ENCODE results near the gene CTNNA2.
"Not testable (repeated sequence)": the region's sequence is repeated elsewhere in the genome, so short reads cannot be mapped to it uniquely, and the experiment has no call there.

CTNNA2 gene

GRCh38 chr2:79994161-79994560 lies 481.3 kb downstream of the CTNNA2 start:
- DNase-seq = no peak

GRCh38 chr2:79994965-79995364 lies 482.1 kb downstream of the CTNNA2 start:
- DNase-seq = no peak

- DNase-seq = no peak
Measured at GRCh38 chr2:79996709-79997108, 483.9 kb downstream of the CTNNA2 start.

- no peak for DNase-seq
Measured at GRCh38 chr2:80001701-80002101, 488.9 kb downstream of the CTNNA2 start.

GRCh38 chr2:80002112-80002511 lies 489.3 kb downstream of the CTNNA2 start:
- DNase-seq = no peak

- no peak for DNase-seq
Measured at GRCh38 chr2:80002568-80003157, 489.8 kb downstream of the CTNNA2 start.

- no peak for DNase-seq
Measured at GRCh38 chr2:80007777-80008503, 495.1 kb downstream of the CTNNA2 start.

GRCh38 chr2:80008596-80008995 lies 495.7 kb downstream of the CTNNA2 start:
- no peak for DNase-seq

- DNase-seq = no peak
Measured at GRCh38 chr2:80009211-80009610, 496.4 kb downstream of the CTNNA2 start.

- DNase-seq = no peak
Measured at GRCh38 chr2:80012061-80012460, 499.2 kb downstream of the CTNNA2 start.

GRCh38 chr2:80014637-80015036 lies 501.8 kb downstream of the CTNNA2 start:
- DNase-seq = no peak

GRCh38 chr2:80016171-80016570 lies 503.3 kb downstream of the CTNNA2 start:
- no peak for DNase-seq

- DNase-seq = no peak
Measured at GRCh38 chr2:80019571-80020460, 507.0 kb downstream of the CTNNA2 start.

- DNase-seq = no peak
Measured at GRCh38 chr2:80022018-80022417, 509.2 kb downstream of the CTNNA2 start.

GRCh38 chr2:80026040-80026729 lies 513.3 kb downstream of the CTNNA2 start:
- no peak for DNase-seq

- DNase-seq = no peak
Measured at GRCh38 chr2:80028051-80028450, 515.2 kb downstream of the CTNNA2 start.

- DNase-seq = no peak
Measured at GRCh38 chr2:80028584-80028983, 515.7 kb downstream of the CTNNA2 start.

- no peak for DNase-seq
Measured at GRCh38 chr2:80030135-80030534, 517.3 kb downstream of the CTNNA2 start.

- DNase-seq = not testable (repeated sequence)
Measured at GRCh38 chr2:80032684-80033083, 519.8 kb downstream of the CTNNA2 start.

- no peak for DNase-seq
Measured at GRCh38 chr2:80035749-80036285, 523.0 kb downstream of the CTNNA2 start.

- no peak for DNase-seq
Measured at GRCh38 chr2:80037310-80037709, 524.5 kb downstream of the CTNNA2 start.

- no peak for DNase-seq
Measured at GRCh38 chr2:80040226-80040625, 527.4 kb downstream of the CTNNA2 start.

- no peak for DNase-seq
Measured at GRCh38 chr2:80042635-80043034, 529.8 kb downstream of the CTNNA2 start.

All from suppressor macrophage treated with lipopolysaccharide for 1 hour (primary cell).